A204.1 (cell line): ENCODE results near the gene CACNA2D4.

Experiments
- FAIRE-seq: peaks from 2 replicates; lab custom pipeline; 2012; peaks lifted over from hg19 to GRCh38; lab: Jason Lieb, UNC

The CACNA2D4 gene

DNA sequence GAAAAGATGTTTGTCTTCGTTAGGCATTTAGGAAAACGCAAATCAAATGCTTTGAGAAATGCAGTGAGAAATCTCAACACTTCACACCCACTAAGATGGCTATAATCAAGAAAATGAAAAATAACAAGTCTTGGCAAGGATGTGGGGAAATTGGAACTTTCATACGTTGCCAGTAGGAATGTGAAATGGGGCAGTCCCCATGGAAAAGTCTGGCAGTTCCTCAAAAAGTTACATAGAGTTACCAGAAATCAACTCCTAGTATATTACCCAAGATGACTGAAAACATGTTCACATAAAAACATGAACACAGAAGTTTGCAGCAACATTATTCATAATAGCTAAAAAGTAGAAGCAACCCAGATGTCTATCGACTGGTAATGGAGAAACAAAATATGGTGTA, 139.5 kb downstream of the CACNA2D4 start:
- no peak for FAIRE-seq

DNA sequence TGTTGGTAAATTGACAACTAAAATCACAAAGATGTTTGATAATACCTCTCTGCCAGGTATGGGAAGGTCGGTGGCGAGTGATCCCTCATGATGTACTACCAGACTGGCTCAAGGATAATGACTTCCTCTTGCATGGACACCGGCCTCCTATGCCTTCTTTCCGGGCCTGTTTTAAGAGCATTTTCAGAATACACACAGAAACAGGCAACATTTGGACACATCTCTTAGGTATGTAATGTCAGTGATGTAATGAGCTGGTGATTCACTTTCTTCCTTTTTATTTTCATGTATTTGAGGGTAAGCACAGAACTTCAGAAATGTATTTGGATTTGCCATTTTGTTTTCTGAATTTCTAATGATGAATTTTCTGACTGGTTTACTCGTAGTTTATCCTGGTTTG, 140.7 kb downstream of the CACNA2D4 start:
- no peak for FAIRE-seq

DNA sequence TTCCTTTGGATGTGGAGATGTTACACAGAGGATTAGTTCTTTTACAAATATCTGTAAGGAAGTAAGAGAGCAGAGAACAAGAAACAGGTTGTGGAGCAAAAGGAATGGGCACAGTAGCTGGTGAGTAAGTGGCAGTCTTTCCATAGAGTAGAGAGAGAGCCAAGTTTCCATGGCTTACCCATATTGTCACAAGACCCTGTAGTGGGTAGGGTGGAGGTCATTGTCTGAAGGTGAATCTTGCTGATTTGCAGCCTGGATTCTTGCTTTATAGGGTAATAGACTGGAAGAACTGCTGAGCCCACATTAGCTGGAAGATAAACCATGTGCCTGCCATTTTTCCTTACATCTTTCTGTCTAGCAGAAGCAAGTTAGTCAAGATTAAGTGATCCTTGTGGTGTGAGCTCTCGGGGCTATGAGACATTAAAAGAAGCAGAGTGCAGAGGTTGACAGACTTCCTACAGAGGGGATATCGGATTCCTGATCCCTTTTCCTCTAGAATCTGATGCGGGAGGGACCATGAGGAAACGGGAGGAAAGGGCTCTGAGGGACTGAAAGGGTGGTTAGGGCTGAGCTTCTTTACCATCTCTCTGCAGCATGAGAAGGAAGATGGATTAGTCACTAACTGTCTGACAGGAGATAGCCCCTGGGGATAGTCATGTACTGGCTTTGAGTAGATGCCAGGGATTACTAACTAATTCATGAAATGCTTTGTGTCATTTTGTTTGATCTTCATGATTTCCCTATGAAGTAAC, 142.1 kb downstream of the CACNA2D4 start:
- no peak for FAIRE-seq

DNA sequence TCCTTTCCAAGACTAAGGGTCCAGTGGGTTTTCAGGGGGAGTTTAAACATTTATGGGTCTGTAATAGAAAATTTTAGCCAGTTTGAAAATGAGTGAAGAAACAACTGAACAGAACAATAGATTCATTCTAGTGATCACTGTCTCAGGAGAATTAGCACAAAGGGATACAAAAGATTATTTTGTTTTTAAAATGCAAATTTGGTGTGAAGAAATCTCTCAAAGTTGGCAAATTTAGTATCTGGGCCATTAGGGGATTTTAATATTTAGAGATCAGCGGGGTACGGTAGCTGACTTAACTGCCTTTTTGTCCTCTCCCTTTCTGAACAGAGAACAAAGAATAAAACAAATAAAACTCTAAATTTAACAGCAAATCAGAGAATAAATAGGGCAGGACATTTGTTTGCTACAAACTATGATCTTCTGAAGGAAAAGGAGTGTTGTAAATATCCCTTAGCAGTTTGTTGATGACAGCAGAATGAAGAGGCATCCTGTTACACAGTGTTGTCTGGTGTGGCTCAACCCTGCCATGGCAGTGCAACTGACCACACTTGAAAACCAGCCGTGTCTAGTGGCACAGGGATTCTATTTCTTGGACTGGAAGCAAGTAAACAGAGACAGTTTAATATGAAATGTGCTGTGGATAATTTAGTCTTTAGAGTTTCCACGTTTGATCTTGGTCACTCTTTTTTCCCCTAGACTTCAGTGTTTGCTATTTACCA, 144.4 kb downstream of the CACNA2D4 start:
- FAIRE-seq = no peak

DNA sequence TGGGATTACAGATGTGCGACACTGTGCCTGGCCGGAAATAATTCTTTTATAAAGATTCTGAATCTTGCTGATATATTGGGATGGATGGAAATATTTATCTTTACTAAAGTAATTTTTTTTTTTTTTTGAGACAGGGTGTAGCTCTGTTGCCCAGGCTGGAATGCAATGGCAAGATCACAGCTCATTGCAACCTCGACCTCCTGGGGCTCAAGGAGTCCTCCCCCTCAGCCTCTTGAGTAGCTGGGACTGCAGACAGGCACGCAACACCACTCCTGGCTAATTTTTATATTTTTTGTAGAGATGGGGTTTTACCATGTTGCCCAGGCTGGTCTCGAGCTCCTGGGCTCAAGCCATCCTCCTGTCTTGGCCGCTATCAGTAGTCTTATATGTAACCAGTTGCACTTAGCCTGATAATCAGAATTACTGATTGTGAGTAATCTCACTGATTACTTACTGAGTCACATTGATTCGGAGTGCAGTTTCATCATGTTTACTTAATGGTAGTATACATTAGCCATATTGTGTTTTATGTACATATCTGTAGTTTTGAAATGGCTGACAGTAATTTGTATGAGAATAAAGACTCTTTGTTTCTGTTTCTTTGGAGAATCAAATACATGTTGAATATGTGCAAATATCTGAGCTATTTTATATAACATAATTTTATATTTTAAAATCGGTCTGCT, 148.5 kb downstream of the CACNA2D4 start:
- peak; percentile 65 for FAIRE-seq

DNA sequence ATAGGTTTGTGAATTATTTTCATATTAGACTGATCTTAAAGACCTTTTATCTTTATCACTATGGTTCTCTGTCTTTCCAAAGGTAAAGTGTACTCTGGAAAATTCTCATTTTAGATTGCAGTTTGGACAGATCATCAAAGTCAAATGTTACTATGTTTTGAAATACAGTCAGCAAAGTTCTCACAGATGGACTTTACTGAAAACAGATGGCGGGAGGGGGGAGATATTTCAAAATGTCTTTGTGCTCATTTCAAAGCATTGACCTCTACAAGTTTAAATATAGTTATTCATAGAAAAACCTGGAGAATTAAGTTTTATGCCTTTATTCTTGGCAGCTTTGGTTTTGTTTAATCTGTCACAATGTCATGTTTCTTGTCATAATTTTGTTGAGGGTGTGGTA, 149.8 kb downstream of the CACNA2D4 start:
- FAIRE-seq = no peak

DNA sequence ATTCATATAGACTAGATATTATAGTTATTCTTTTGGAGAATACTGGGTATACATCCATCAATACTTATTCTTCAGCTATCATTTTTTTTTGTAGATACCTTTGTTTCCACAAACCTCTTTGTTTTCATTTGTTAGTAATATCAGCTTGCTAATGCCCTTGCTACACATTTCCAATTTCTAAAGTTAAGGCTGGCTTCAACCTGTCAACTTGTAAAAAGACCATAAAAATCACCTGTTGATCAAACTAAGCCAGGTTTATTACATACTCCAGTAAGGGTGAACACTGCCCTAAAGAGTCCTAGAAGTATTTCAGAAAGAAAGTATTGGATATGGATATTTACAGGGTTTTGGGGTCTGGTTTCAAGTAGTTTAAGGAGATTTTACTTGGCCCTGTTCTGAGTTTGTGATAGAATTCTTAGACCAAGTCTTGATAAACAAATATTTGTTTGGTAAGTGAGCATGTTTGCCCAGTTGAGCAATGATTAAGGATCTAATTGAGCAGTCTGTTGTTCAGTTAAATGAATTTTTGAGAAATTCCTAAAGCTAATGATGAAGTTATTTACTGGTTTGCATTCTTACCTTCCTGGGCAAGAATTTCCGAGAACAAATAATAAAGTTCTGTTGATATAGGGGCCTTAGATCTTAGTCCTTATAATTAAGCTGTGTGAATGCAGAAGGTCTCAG, 150.9 kb downstream of the CACNA2D4 start:
- FAIRE-seq = no peak

DNA sequence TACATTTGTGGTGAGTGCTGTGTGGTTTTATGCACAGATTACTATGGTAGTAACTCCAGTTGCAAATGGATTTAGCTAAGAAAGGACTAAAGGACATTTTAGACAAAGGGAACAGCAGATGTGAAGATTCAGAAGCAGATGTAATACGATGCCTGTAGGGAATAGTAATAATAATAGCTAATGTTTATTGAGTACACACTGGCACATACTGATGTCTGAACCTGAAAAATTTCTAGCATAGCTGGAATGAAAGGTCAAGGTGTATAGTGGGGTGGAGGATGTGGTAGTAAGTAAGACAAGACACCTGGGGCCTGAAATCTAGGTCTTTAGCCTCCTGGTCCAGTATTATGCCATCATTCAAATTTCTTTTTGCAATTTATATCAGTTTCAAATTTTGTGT, 152.3 kb downstream of the CACNA2D4 start:
- FAIRE-seq = no peak

DNA sequence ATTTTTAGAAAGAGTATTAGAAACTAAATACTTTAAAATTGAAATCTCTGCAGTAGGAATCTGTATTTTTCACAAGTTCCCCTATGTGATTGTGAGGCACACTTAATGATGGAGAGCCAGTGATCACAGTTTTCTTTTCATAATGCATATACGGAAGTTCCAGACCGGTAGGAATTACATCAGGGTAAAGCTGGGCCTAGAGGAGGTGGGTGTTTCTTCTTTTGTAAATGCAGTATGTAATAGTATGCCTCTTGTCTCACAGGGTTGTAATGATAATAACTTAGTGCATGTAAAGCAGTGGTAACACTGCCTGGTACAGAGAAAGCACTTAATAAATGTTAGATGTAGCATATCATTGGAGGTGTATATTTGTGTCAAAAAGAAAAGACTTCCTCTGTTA, 155.3 kb downstream of the CACNA2D4 start:
- no peak for FAIRE-seq

DNA sequence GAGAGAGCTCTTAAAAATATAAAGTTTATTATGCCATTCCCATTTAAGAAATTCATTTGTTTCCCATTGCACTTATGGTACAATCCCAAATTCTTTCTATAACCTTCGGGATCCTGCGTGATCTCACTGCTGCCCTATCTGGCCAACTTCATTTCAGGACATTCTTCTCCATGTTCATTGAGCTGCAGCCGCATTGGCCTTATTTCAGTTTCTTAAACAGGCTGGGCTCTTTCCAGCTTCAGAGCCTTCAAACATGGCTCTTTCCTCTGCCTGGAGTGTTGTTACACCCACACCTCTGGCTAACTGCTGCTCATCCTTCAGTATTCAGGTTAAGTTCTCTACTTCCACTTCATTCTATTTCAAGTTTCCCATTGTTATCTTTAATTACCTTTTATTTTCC, 156.6 kb downstream of the CACNA2D4 start:
- no peak for FAIRE-seq

DNA sequence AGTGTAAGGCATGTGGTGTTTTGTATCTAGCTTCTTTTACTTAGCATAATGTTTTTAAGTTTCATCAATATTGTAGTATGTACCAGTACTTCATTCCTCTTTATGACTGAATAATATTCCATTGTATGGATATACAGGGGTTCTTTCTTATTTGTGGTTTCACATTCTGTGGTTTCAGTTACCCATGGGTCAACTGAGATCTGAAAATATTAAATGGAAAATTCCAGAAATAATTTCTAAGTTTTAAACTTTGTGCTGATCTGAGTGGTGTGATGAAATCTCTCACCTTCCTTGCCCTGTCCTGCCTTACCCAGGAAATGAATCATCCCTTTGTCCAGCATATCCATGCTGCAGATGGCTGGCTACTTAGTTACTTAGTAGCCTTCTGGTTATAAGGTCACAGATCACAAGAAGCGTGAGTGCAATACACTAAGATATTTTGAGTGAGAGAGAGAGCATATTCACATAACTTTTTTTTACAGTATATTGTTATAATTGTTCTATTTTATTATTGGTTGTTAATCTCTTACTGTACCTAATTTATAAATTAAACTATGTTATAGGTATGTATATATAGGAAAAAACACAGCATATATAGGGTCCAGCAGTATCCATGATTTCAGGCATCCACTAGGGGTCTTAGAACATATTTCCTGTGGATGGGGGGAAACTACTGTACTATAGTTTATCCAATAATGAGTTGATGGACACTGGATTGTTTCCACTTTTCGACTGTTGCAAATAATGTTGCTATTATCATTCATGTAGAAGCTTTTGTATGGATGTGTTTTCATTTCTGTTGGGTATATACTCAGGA, 157.7 kb downstream of the CACNA2D4 start:
- FAIRE-seq = no peak

DNA sequence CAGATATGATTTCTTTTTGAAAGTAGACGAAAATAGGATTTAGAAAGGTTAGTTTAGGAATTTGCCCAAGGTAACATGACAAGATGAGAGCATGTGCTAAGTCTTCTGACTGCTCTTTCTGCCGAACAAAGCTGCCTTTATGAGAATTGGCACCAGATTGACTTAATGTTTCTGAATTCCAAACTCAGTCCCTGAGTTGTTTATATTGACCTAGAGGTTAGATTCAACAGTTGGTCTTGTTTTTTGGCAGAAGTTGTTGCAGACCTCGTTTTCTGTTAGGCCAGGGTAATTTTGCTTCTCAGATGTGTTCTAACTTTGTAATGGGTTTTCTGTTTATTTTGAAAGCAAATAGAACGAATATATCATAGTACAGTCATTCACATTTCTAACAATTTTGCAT, 159.6 kb downstream of the CACNA2D4 start:
- FAIRE-seq = peak; percentile 6

DNA sequence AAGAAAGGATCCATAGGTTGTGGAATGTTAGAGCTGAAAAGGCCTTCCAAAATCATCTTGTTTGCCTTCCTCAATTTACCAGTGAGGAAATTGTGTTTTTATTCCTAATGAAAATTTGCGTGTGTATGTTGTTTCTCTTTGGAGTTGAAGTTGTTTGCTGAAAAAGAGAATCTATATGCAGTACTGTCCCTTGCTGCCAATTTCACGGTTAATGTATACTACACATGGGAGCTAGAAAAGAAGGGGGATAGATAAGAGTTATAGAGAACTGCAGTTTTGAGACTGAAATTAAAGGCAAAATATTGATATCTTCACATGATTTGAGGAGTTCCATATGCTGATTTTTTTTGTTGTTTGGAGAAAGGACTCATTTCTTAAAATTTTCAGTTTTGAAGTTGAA, 160.1 kb downstream of the CACNA2D4 start:
- no peak for FAIRE-seq

DNA sequence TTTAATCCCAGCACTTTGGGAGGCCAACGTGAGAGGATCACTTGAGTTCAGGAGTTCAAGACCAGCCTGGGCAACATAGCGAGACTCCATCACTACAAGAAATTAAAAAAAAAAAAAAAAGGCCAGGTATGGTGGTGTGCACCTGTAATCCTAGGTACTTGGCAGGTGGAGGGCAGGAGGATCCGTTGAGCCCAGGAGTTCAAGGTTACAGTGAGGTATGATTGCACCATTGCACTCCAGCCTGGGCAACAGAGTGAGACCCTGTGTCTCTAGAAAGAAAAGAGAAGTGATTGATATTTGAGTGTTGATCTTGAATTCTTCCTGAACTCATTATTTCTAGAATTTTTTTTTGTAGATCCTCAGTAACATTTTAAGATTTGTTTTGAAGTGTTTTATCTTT, 168.2 kb downstream of the CACNA2D4 start:
- FAIRE-seq = no peak

DNA sequence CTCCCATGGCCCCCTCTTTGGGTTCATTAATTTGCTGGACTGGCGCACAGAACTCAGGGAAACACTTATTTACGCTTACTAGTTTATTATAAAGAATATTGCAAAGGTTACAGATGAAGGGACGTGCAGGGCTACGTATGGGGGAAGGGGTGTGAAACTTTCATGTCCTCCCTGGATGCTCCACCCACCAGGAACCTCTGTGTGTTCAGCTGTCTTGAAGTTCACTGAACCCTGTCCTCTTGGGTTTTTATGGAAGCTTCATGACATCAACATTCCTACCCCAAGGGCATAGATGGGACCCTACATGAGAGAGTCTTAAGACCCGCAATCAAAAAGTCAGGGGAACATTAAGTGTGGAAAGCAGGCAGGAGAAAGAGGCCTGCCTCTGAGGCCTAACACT, 169.4 kb downstream of the CACNA2D4 start:
- no peak for FAIRE-seq

DNA sequence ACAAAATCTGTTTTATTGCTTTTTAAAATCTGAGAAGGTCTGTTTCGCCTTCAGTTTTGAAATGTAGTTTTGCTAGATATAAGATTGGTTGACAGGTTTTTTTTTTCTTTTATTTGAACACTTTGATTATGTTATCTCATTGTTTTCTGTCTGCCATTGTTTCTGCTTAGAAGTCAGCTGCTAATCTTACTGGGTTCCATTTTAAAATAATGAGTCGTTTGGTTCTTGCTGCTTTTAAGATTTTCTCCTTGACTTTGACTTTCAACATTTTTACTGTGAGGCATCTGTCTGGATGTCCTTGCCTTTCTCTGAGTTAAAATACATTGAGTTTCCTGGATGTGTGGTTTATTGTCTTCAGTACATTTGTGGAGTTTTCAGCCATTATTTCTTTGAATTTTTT, 170.8 kb downstream of the CACNA2D4 start:
- no peak for FAIRE-seq

DNA sequence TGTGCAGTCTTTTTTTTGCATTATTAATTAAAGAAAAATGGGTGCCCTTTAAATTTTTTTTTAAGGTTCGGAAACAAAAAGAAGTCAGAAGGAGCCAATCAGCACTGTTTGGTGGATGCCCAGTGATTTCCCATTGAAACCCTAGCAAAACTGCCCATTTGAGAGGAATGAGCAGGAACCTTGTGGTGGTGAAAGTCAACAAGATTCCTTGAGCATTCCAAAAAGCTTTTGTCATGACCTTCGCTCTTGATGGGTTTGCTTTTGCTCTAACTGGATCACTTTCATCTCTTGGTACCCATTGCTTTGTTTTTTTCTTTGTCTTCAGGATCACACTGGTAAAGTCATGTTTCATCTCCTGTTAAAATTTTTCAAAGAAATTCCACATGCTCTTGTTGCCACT, 173.5 kb downstream of the CACNA2D4 start:
- FAIRE-seq = no peak
